ENCODE data around the gene ZNF879. TPM values are rescaled to one million over a fixed set of nuclear protein-coding genes. Genes with fewer than 3 reads are reported as not detected.
A peak's percentile ranks its signal among the peaks of the same experiment; 100 is the strongest.

The ZNF879 gene
- total RNA-seq (2022) = 1.3 and 1.8 TPM in 2 replicates
- Bru-seq, nascent RNA = percentile 48 among the genes with signal in this experiment
- BruChase-seq, experiment 1, labeled RNA remaining after a 6-hour chase = percentile 35 among the genes with signal in this experiment
- BruChase-seq, experiment 2, labeled RNA remaining after a 2-hour chase = percentile 42 among the genes with signal in this experiment
- long read RNA-seq = 0 reads

DNA sequence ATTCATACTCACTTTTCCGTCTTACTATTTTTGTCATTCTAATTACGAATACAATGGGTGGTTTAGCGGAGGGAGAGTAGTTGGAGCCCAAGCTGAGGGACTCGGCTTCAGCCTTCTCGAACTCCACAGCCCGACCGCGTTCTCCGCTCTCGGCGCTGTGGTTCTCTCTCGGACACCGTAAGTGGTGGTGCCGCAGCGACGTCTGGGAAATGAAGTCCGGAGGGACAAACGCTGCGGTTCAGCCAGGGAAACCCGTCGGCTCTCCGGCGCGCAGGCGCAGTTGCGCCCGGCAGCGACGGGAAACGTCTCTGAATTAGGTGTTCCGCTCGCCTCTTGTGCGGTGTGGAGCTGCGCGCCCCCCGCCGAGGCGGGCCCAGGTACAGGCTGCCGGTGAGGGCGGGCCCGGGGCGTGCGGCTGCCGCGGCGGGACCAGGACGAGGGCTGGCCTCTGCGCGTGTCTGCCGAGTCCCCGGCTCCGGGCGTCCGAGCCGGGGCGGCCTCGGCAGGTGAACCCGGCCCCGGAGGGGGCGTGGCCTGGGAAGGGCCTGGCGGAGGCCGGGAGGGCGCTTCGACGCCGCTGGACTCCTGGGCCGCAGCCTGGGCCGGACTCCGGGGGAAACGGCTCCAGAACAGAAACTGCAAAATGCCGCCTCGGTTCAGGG, at the start of gene ZNF879:
Gene ZNF879 (plus strand): TSS at position 277 of the 662 bp plus-strand sequence. CDS start 1,201 bp downstream, outside the sequence.
- Mint-ChIP-seq H3K9me3 (ENCODE audit: unreplicated experiment) (peaks cover 45% of the 10 kb centered on the region), H3K27me3 (ENCODE audit: insufficient read depth, unreplicated experiment) (no peaks in the 10 kb centered on the region), H3K36me3 (ENCODE audit: insufficient read depth, unreplicated experiment) (peaks cover 16% of the 10 kb centered on the region), H3K27ac (ENCODE audit: low read depth, unreplicated experiment) (no peak within 1 kb of the TSS), H3K4me1 (ENCODE audit: insufficient read depth, unreplicated experiment) (no peaks in the 10 kb centered on the region), H3K4me3 (ENCODE audit: unreplicated experiment) (peak within 1 kb of the TSS; percentile 84)
- ChIA-PET CTCF (interaction anchor here (0.6 to 0.7 kb wide), 2 partner anchors 410 to 481 kb away, joined by 3 read pairs; no protein-coding TSS in a partner anchor), POLR2A (interaction anchor here (0.7 to 1.3 kb wide), 4 partner anchors 9 to 53 kb away, joined by 3 to 5 read pairs (median 4); partner anchors contain the start of gene ZNF354C)
- TF ChIP-seq, protein P1, sequence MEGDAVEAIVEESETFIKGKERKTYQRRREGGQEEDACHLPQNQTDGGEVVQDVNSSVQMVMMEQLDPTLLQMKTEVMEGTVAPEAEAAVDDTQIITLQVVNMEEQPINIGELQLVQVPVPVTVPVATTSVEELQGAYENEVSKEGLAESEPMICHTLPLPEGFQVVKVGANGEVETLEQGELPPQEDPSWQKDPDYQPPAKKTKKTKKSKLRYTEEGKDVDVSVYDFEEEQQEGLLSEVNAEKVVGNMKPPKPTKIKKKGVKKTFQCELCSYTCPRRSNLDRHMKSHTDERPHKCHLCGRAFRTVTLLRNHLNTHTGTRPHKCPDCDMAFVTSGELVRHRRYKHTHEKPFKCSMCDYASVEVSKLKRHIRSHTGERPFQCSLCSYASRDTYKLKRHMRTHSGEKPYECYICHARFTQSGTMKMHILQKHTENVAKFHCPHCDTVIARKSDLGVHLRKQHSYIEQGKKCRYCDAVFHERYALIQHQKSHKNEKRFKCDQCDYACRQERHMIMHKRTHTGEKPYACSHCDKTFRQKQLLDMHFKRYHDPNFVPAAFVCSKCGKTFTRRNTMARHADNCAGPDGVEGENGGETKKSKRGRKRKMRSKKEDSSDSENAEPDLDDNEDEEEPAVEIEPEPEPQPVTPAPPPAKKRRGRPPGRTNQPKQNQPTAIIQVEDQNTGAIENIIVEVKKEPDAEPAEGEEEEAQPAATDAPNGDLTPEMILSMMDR (IDR thresholded peaks at IDR 0.05; ENCODE audit: unreplicated experiment) = no peak
- DNase-seq (ENCODE audit: unreplicated experiment) = peak; percentile 53
- no TSS peak for BruUV-seq (replicated peaks)
- intact Hi-C loops (cut with micrococcal nuclease) = no loop called here

DNA sequence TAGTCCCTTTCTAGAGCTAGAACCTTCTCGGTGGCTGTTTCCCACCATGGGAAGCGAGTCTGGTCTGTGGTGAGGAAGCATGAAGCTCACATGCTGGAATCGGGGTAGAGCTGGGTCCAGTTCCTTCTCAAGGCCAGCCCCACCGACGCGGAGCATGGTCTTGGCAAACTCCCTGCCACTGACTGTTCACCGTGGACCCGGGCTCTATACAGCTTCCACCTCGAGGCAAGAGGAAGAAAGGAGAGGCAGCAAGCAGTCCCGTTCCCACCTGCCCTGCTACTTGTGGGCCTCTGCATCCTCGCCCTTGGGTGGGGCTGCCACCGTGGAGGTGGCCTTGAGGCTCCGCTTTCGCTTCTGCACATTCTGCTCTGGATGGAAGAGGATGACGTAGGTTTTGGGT, 42.2 kb upstream of the ZNF879 start:
- CTCF ChIA-PET = no interaction called here
- TF ChIP-seq, protein P1 (IDR thresholded peaks at IDR 0.05; ENCODE audit: unreplicated experiment) = no peak
- intact Hi-C loops (cut with micrococcal nuclease) = no loop called here
- Mint-ChIP-seq H3K9me3 (ENCODE audit: unreplicated experiment) (peaks cover 62% of the 10 kb centered on the region), H3K4me3 (ENCODE audit: unreplicated experiment) (no peak overlapping the region), H3K36me3 (ENCODE audit: insufficient read depth, unreplicated experiment) (no peaks in the 10 kb centered on the region), H3K27ac (ENCODE audit: low read depth, unreplicated experiment) (no peak overlapping the region), H3K4me1 (ENCODE audit: insufficient read depth, unreplicated experiment) (no peaks in the 10 kb centered on the region), H3K27me3 (ENCODE audit: insufficient read depth, unreplicated experiment) (no peaks in the 10 kb centered on the region)
- no peak for DNase-seq (ENCODE audit: unreplicated experiment)
- BruUV-seq (replicated peaks) = no TSS peak
- POLR2A ChIA-PET = no interaction called here

DNA sequence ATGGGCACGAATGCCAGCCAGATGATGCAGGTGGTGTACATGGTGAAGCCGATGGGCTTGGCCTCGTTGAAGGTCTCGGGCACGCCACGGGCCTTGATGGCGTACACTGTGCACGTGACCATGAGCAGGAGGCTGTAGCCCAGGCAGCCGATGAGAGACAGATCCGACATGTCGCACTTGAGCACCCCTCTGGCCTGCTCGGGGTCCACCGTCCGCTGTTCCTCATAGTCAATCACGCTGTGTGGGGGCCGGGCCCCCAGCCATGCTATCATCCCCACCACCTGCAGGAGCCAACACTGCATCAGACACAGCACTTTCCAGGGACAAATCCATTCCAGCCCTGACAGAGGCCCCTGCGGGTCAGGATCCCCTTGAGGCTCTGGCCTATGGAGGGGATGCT, 40.7 kb upstream of the ZNF879 start:
- BruUV-seq (replicated peaks) = no TSS peak
- TF ChIP-seq, protein P1 (IDR thresholded peaks at IDR 0.05; ENCODE audit: unreplicated experiment) = no peak
- DNase-seq (ENCODE audit: unreplicated experiment) = no peak
- ChIA-PET POLR2A (no interaction called here), CTCF (no interaction called here)
- H3K4me3 Mint-ChIP-seq (ENCODE audit: unreplicated experiment) = no peak overlapping the region
- no peaks in the 10 kb centered on the region for H3K36me3 Mint-ChIP-seq (ENCODE audit: insufficient read depth, unreplicated experiment)
- peaks cover 58% of the 10 kb centered on the region for H3K9me3 Mint-ChIP-seq (ENCODE audit: unreplicated experiment)
- H3K27me3 Mint-ChIP-seq (ENCODE audit: insufficient read depth, unreplicated experiment) = no peaks in the 10 kb centered on the region
- intact Hi-C loops (cut with micrococcal nuclease) = no loop called here
- H3K27ac Mint-ChIP-seq (ENCODE audit: low read depth, unreplicated experiment) = no peak overlapping the region
- no peaks in the 10 kb centered on the region for H3K4me1 Mint-ChIP-seq (ENCODE audit: insufficient read depth, unreplicated experiment)

DNA sequence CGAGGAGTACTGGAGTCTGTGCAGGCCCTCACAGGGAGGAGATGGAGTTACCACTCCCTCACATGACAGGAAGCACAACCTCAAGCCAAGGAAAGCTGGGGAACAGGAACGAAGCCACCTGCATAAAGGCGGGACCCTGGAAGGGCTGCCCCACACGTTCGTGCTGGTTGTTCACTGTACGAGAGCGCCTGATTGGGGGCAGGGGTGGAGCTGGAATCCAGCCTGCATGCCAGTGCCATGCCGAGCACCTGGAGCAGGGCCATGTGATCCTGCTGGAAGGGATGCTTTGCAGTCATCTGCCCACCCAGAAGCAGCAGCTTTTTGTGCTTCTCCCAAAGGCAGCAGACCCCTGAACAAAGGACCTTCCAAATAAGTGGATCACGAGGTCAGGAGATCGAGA, 39.9 kb upstream of the ZNF879 start:
- DNase-seq (ENCODE audit: unreplicated experiment) = no peak
- Mint-ChIP-seq H3K27ac (ENCODE audit: low read depth, unreplicated experiment) (no peak overlapping the region), H3K4me1 (ENCODE audit: insufficient read depth, unreplicated experiment) (no peaks in the 10 kb centered on the region), H3K27me3 (ENCODE audit: insufficient read depth, unreplicated experiment) (no peaks in the 10 kb centered on the region), H3K4me3 (ENCODE audit: unreplicated experiment) (no peak overlapping the region), H3K9me3 (ENCODE audit: unreplicated experiment) (peaks cover 56% of the 10 kb centered on the region), H3K36me3 (ENCODE audit: insufficient read depth, unreplicated experiment) (no peaks in the 10 kb centered on the region)
- TF ChIP-seq, protein P1 (IDR thresholded peaks at IDR 0.05; ENCODE audit: unreplicated experiment) = no peak
- ChIA-PET POLR2A (no interaction called here), CTCF (interaction anchor here (0.6 kb wide), 1 partner anchor 91 kb away, joined by 3 read pairs; no protein-coding TSS in a partner anchor)
- no TSS peak for BruUV-seq (replicated peaks)
- intact Hi-C loops (cut with micrococcal nuclease) = no loop called here
